ENCODE results near the gene RAD51B.

GRCh38 chr14:67782090-67782489, 37.5 kb upstream of the RAD51B start:
- TF ChIP-seq EZH2 (IDR thresholded peaks at IDR 0.05; ENCODE audit: low read length, unreplicated experiment): no peak
- no peak for TF ChIP-seq CTCF (conservative IDR thresholded peaks at IDR 0.05; ENCODE audit: low read depth, low read length)
- TF ChIP-seq EZH2phosphoT487 (IDR thresholded peaks at IDR 0.05; ENCODE audit: borderline replicate concordance, low read length): no peak

All from PC-3 (cell line).